ENCODE results near the gene FRMD3.

Gene FRMD3

GRCh38 chr9:83281306-83282255, 256.6 kb downstream of the FRMD3 start:
- no peak for DNase-seq (ENCODE audit: low spot score)

GRCh38 chr9:83280790-83281189, 257.4 kb downstream of the FRMD3 start:
- no peak for DNase-seq (ENCODE audit: low spot score)

GRCh38 chr9:83280268-83280667, 257.9 kb downstream of the FRMD3 start:
- no peak for DNase-seq (ENCODE audit: low spot score)

GRCh38 chr9:83274787-83275186, 263.4 kb downstream of the FRMD3 start:
- no peak for DNase-seq (ENCODE audit: low spot score)

- no peak for DNase-seq (ENCODE audit: low spot score)
Measured at GRCh38 chr9:83271665-83272071, 266.5 kb downstream of the FRMD3 start.

DNA sequence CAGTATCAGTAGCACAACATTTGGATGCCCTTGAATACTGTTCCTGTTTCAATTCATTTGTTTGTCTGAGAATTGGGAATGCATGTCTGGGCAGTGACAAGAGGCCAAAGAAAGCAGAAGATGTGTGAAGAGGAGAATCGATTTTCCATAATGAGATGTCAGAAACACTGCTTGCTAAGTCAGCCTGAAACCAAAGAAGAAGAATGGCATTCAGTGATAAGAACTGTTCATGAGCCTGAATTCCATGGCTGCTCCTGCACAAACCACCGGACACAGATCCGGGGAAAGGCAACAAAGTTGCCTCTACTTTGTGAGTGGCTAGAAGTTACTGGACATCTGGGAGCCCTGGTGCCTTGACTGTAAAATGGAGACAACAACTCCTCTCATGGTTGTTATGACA, 268.1 kb downstream of the FRMD3 start:
- DNase-seq (ENCODE audit: low spot score): no peak

DNA sequence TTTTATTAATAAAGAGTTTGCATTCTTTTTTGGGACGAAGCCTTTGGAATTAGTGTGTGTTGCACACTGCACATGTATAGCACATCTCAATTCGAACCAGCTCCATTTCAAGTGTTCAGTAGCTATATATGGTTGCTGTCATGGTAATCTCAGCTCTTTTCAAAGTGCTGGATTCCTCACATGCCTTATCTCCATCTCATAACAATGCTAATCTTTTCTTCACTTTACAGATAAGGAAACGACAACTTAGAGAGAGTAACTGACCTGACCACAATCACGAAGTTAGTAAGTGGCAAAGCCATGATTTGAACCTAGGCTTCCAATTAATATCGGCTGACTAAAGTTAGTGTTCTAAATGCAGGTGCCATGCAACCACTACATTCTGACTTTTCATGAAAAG, 270.5 kb downstream of the FRMD3 start:
- DNase-seq (ENCODE audit: low spot score): no peak

- DNase-seq (ENCODE audit: low spot score): no peak
Measured at GRCh38 chr9:83266666-83267496, 271.3 kb downstream of the FRMD3 start.

DNA sequence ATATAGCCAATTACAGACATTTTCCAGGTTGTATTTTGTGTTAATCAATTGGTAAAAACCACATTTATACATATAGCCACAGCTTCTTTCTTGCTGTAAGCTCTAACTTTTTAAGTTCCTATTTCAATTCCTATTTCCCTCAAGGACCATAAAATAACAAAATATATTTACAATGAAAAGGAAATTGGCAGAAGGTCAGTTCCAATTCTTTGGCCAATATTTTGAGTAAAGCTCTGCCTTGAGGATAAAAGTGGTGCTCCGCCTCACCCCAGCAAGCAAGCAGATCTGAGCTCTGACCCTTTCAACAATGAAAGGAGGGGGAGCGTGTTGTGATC, 271.9 kb downstream of the FRMD3 start:
- DNase-seq (ENCODE audit: low spot score): no peak

- DNase-seq (ENCODE audit: low spot score): no peak
Measured at GRCh38 chr9:83264315-83264714, 273.9 kb downstream of the FRMD3 start.

- DNase-seq (ENCODE audit: low spot score): no peak
Measured at GRCh38 chr9:83259558-83259957, 278.6 kb downstream of the FRMD3 start.

GRCh38 chr9:83257937-83258891, 280.0 kb downstream of the FRMD3 start:
- DNase-seq (ENCODE audit: low spot score): no peak

DNA sequence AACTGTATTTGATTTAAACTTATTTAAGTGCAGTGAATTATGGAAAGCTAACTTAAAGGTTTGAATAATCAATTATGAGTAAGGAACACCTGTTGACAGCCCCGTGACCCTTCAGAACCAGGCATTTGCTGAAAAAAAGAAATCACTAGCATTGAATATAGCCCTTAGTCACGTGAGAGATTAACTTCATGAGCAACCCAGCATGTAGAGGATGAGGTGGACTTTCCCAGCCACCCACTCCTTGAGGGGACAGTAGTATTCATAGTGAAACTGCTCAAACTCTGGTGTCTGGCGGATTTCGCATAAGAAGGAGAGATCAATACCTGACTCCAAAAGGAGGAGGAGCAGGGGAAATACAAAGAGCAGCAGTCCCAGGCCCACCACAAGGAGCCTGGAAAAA, 290.5 kb downstream of the FRMD3 start:
- DNase-seq (ENCODE audit: low spot score): no peak

- DNase-seq (ENCODE audit: low spot score): no peak
Measured at GRCh38 chr9:83245979-83246659, 292.1 kb downstream of the FRMD3 start.

DNA sequence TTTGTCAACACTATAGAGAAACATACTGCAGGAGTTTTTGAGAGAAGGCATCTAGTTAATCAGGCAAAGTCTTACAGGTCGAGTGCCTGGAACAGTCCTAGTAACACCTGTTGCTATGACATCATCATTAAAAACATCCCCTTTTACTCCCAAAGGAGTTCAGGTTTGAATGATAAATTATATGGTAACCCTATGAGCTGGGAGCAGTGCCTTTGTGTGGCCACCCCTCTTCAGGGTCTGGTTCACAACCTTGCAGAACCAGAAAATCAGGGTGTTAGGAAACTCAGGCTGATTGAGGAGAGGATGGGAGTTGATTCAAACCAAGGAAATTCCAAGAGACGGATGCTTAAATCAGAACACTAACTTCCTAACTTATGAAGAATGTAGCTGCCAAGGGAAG, 296.1 kb downstream of the FRMD3 start:
- DNase-seq (ENCODE audit: low spot score): no peak

DNA sequence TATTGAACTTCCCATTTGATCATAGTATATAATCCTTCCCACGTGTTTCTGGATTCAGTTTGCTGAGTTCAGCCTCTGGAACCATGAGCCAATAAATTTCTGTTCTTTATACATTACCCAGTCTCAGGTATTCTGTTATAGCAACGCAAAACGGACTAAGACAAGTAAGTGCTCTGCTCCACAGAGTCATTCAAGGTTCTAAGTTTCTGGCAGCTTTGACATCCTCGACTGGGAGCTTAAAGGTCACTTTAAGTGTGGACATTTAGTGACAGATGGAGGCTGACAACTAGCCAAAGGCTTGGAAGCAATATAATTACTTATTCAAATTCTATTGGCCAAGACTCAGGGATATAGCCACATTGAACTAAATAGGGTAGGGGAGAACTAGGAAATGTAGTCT, 297.5 kb downstream of the FRMD3 start:
- no peak for DNase-seq (ENCODE audit: low spot score)

DNA sequence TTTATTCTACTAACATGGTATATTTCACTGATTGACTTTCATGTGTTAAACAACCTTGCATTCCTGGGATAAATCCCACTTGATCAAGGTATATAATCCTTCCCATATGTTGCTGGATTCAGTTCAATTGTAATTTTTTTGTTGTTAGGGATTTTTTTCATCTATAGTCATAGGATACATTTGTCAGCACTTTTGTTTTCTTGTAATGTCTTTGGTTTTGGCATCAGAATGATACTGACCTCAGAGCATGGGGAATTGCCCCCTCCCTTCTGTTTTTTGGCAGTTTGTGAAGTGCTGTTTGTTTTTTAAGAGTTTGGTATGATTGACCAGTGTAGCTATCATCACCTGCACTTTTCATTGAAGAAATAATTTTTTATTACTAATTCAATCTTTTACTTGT, 298.5 kb downstream of the FRMD3 start:
- no peak for DNase-seq (ENCODE audit: low spot score)

DNA sequence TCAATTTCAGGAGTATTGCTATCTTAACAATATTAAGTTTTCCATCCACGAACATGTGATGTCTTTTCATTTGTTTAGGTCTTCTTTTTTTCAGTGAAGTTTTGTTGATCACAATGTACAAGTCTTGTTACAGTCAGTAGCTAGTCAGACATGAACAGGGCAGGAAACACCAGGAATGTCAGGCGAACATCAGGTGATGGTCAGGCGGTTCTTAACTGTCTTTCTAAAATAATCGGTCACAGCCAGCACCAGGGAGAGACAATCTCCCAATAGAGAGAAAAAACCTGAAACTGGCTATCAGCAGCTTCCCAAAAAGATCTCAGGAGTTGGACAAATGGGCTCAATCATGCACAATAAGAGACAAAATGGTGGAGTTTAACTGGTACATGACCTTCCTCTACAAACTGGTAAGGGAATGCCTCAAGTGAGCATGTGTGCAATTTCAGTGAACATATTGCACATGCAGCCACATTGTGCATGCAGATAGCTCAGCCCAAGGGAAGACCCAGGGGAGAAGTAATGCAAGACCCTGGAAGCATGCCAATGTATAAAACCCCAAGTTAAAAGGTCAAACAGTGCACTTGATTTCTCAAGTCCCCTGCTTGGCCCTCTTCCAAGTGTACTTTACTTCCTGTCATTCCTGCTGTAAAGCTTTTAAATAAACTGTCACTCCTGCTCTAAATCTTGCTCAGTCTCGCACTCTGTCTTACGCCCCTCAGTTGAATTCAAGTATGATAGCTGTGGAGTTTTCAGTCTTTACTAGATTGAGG, 299.1 kb downstream of the FRMD3 start:
- DNase-seq (ENCODE audit: low spot score): no peak

DNA sequence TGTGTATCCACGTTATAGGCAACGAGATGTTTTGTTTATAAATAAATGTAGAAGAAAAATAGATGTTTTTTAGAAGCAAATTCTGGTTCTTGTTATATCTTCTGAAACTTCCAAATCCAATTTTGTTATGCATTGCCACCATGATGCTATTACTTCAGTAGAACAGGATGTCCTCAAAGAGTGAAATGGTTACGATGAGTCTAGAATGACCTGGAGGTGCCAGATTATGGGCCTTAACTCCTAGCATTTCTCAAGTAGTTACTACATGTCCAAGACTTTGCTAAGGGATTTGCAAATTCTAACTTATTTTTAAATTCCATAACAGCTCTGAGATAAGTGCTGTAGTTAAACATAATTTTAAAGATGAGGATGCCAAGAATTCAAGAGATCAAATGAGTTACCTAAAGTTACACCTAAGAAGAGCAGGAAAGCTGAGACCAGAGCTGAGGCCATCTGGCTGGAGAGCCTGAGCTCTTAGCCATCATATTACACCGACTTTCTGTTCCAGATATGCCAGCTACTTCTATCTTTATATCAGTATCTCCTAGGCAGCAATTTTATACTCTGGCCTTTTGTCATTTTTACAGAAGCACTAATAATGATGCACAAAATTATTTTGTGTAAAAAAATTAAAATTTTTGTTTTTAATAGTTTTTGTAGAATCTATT, 302.0 kb downstream of the FRMD3 start:
- DNase-seq (ENCODE audit: low spot score): no peak

DNA sequence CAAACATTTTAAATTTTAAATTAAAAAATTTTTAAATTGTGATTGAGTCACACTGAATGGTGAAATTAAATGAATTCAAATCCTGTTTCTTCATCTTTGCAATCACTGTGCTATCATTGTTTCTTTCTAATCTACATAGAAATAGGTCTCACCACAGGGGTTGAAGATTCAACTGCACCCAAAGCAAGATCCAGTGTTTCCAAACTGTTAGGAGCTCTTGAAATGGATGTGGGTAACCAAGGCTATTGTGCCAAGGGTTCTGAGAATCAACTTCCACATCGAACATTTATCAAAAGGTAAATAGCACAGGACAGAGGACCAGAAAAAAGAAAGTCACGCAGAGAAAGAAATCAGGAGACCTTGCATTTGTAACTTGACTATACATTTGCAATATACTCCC, 302.7 kb downstream of the FRMD3 start:
- DNase-seq (ENCODE audit: low spot score): no peak
